ENCODE measurements around the gene CYP4F2.
A peak's percentile ranks its signal among the peaks of the same experiment; 100 is the strongest.
"Not testable (repeated sequence)": the region's sequence is repeated elsewhere in the genome, so short reads cannot be mapped to it uniquely, and the experiment has no call there.

CYP4F2 gene

DNA sequence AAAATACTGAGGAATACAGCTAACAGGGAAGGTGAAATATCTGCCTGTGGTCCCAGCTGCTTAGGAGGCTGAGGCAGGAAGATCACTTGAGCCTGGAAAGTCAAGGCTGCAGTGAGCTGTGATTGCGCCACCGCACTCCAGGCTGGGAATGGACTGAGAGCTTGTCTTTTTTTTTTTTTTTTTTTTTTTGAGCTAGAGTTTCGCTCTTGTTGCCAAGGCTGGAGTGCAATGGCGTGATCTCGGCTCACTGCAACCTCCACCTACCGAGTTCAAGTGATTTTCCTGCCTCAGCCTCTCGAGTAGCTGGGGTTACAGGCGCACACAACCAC lies 54.0 kb downstream of the CYP4F2 start:
- not testable (repeated sequence) for DNase-seq

DNA sequence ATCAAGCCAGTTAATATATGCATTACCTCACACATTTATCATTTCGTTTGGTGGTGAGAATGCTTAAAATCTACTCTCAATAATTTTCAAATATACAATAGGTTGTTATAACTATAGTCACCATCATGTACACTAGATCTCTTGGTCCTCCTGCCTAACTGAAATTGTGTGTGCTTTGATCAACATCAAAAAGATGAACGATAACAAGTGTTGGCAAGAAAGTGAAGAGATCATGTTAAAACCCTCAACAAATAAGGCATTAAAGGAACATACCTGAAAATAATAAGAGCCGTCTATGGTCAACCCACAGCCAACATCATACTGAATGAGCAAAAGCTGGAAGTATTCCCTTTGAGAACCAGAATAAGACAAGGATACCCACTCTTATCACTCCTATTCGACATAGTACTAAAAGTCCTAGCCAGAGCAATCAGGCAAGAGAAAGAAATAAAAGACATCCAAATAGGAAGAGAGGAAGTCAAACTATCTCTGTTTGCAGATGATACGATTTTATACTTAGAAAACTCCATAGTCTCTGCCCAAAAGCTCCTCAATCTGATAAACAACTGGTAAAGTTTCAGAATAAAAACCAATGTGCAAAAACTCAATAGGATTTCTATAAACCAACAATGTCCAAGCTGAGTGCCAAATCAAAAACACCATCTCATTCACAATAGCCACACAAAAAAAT lies 54.5 kb downstream of the CYP4F2 start:
- no peak for DNase-seq

DNA sequence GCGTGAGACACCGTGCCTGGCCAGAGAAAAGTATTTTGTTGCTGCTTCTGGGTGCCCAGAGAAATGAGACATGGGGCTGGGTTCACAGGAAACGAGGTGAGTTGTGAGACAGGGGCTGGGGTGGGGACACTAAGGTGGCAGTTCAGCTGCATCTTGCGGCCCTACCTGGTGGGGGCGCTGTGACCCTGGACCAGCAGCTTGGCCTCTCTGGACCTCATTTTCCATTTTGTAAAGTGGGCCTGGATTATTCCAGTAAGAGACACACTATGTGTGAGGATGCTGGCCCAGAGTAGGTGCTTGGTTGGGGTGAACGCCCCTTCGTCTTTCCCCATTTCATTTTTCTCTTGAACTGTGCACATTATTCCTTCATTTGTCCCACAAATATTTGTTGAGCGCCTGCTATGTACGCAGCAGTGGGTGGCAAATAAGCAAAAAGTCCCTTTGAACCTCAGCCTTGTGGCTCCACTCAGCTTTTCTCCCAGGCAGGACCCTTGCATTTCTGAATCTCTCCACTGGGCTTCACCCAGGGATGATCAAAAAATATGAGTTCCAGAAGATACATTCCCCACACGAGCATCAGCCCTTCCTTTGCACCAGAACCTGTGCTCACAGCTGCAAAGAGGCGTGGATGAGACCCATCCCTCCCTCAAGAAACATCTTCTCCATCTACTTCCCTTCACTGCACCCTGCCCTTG lies 55.9 kb downstream of the CYP4F2 start:
- DNase-seq, result peak; percentile 16

DNA sequence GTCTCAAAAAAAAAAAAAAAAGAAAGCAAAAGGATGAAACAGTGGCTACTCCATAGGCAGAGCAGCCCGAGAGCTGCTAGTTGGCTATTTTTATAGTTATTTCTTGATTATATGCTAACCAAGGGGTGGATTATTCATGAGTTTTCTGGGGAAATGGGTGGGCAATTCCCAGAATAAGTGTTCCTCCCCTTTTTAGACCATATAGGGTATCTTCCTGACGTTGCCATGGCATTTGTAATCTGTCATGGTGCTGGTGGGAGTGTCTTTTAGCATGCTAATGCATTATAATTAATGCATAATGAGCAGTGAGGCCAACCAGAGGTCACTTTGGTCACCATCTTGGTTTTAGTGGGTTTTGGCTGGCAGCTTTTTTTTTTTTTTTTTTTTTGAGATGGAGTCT lies 57.0 kb downstream of the CYP4F2 start:
- DNase-seq, result no peak

DNA sequence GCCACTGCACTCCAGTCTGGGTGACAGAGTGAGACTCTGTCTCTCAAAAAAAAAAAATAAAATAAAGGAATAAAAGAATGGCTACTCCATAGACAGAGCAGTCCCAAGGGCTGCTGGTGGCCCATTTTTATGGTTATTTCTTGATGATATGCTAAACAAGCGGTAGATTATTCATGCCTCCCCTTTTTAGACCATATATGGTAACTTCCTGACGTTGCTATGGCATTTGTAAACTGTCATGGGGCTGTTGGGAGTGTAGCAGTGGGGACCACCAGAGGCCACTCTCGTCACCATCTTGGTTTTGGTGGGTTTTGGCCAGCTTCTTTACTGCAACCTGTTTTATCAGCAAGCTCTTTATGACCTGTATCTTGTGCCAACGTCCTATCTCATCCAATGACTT lies 58.0 kb downstream of the CYP4F2 start:
- not testable (repeated sequence) for DNase-seq

DNA sequence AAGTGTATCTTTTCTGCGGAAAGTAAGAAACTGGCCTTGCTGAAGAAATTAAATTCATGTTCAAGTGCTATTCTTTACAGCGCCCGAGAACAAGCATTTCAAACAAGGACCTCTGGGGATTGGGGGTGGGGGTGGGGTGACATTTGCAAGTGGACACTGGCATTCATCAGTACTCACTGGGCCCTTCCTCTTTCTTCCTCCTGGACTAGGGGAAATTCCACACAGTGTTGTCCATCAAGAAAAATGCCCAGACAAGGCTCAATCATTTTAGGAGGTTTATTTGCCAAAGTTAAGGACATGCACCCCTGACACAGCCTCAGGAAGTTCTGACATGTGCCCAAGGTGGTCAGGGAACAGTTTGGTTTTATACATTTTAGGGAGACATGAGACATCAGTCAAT lies 59.5 kb downstream of the CYP4F2 start:
- DNase-seq, result no peak

DNA sequence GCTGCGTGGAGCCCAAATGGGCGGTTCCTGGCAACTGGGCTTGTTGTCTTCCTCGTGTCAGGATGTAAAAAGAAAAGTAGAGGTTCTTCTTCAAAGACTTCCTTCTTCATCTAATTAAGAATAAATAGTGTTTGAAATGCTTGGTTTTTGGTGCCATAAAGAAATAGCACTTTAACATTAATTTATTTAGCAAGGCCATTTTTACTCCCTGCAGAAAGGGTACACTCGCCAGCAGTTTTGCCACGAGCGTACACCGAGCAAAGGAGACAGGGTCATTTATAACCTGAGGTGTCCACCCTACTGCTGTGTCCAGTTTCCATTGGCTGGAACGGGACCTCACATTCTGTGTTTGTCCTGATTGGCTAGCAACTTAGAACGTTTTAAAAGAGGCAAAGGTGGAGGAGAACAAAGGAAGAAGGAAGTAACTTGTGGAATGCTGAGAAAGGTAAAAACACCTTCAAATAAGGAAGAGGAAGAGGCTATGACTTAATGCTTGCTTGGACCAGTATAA lies 60.6 kb downstream of the CYP4F2 start:
- DNase-seq, result no peak

DNA sequence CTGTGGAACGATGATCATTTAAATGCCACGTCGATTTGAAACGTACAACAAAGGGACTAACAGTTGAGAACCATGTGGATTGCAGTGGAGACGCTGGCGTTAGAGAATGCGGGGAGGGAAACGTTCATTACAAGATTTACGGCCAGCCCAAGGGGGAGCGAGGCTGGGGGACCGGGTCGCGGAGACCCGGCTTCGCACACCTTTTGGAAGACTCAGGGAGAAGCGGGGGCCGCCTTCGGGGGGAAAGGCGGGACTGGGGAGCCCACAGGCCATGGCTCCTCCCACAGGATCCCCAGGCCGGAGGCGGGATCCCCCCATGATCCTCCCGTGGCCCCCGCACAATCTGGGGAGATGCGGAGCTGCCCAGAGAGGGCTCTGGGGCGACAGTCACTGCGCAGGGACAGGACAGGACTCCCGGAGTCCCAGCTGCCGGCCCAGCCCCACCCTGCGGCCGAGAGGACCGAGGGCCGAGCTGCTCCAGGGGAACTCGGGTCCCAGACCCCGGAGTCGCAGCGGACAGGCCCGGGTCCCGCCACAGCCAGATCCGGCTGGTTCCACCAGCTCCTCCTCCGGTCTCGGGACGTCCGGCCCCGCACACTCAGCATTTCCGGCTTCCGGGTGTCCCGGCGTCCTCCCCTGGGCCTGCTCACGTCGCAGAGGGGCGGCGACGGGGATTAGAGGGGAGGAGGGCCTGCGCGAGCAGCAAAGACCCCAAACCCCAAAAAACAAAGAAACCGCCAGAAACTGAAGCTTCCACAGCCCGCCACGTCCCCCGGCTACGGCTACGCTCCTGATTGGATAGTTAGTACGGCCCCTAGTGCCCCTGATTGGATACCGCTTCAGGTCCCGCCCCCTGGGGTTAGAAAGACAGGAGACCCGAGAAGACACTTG lies 61.3 kb downstream of the CYP4F2 start:
- DNase-seq, result peak; percentile 97

DNA sequence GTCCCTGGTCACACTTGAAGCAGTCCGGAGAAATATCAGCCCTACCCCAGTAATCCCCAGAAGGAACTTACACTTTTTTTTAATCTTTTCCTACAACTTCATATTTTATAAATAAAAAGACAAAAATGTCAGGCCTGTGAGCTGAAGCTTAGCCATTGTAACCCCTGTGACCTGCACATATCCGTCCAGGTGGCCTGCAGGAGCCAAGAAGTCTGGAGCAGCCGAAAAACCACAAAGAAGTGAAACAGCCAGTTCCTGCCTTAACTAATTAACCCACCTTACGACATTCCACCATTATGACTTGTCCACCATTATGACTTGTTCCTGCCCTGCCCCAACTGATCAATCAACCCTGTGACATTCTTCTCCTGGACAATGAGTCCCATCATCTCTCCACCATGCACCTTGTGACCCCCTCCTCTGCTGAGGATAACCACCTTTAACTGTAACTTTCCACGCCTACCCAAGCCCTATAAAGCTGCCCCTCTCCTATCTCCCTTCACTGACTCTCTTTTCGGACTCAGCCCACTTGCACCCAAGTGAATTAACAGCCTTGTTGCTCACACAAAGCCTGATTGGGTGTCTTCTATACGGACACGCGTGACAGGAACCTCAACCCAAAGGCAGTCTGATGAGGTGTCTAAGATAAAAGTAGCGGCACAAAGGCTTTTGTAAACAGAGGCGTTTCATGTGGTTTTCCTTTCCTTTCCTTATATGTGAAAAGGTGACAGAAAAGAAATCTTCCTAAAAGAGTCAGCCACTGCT lies 62.1 kb downstream of the CYP4F2 start:
- peak; percentile 74 for DNase-seq

DNA sequence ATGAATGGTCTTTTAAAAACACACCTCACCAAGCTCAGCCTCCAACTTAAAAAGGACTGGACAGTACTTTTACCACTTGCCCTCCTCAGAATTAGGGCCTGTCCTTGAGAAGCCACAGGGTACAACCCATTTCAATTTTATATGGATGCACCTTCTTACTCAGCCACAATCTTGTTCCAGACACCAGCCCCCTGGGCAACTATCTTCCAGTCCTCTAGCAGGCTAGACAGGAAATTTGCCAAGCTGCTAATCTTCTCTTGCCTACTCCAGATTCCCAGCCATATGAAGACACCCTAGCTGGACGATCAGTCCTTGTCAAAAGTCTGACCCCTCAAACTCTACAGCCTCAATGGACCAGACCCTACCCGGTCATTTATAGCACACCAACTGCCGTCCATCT lies 63.6 kb downstream of the CYP4F2 start:
- DNase-seq, result not testable (repeated sequence)

DNA sequence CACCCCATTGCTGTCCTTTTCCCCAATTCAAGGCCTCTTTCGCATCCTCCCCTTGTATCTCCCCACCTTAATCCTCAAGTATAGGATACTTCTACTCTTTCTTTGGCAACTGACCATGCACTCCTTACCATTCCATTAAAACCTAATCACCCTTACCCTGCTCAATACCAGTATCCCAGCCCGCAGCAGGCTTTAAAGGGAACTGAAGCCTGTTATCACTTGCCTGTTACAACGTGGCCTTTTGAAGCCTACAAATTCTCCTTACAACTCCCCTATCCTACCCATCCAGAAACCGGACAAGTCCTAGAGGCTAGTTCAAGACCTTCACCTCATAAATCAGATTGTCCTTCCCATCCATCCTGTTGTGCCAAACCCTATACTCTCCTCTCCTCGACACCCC lies 66.2 kb downstream of the CYP4F2 start:
- no peak for DNase-seq

DNA sequence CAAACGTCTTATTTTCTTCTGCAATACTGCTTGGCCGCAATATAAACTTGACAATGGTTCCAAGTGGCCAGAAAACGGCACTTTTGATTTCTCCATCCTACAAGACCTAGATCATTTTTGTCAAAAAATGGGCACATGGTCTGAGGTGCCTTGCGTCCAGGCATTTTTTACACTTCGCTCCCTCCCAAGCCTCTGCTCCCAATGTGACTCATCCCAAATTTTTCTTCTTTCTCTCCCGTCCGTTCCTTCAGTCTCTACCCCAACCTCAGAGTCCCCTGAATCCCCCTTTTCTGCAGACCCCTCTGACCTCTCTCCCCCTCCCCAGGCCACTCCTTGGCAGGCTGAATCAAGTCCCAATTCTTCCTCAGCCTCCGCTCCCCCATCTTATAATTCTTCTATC lies 68.1 kb downstream of the CYP4F2 start:
- DNase-seq, result no peak

DNA sequence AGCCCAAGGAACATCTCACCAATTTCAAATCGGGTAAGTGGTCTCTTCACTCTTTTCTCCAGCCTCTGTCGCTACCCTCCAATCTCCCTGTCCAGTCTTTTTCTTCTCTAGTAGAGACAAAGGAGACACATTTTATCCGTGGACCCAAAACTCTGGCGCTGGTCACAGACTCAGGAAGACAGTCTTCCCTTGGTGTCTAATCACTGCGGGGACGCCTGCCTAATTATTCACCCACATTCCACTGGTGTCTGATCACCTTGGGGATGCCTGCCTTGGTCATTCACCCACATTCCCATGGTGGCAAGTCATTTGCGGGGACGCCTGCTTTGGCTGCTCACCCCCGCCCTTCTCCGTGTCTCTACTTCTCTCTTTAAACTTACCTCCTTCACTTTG lies 68.6 kb downstream of the CYP4F2 start:
- no peak for DNase-seq

DNA sequence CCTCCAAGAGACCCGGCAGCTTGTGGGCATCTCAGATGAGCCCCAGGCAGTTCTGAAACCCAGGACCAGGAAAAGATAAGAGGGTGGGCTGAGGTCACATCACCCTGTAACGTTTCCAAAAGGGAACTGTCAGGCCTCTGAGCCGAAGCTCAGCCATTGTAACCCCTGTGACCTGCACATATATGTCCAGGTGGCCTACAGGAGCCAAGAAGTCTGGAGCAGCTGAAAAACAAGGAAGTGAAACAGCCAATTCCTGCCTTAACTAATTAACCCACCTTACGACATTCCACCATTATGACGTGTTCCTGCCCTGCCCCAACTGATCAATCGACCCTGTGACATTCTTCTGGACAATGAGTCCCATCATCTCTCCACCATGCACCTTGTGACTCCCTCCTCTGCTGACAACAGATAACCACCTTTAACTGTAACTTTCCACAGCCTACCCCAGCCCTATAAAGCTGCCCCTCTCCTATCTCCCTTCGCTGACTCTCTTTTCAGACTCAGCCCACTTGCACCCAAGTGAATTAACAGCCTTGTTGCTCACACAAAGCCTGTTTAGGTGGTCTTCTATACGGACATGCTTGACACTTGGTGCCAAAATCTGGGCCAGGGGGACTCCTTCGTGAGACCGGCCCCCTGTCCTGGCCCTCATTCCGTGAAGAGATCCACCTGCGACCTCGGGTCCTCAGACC lies 69.1 kb downstream of the CYP4F2 start:
- not testable (repeated sequence) for DNase-seq

DNA sequence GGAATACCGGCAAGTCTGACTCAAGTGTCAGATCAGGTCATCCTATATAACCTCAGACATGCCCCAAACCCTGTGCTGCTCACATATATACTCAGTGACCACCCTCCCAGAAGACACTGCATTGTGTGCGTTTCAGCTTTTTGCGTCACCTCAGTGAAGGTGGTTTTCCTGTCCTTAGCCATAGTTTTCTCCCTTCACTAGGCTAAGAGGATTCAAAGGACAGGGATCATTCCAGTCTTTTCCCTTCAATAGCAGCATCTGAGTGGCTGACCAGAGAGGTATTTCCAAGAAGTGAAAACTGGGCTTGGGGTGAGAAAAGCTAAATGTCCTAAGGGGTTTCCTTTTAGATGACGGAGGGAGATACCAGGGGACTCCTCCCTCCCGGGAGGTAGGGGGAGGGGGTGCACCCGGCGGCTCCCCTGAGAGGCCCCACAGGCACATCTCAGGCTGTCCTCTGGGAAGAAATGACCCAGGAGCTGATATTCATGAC lies 69.7 kb downstream of the CYP4F2 start:
- no peak for DNase-seq

Measured in CD4-positive, alpha-beta T cell treated with Interleukin-17A for 4 hours (primary cell).